ENCODE data around the gene PROSER2.

PROSER2 gene

GRCh38 chr10:11864727-11865126 is 41.6 kb downstream of the PROSER2 start:
- TF ChIP-seq FOXM1 (IDR thresholded peaks at IDR 0.05; ENCODE audit: borderline replicate concordance, low read depth) (no peak), MAX (IDR thresholded peaks at IDR 0.05) (no peak), YY1 (IDR thresholded peaks at IDR 0.05; ENCODE audit: low read depth) (no peak), EGR1 (IDR thresholded peaks at IDR 0.05) (no peak), CREB1 (IDR thresholded peaks at IDR 0.05; ENCODE audit: low read depth) (no peak), RAD21 (IDR thresholded peaks at IDR 0.05; ENCODE audit: low read depth) (no peak), EP300 (IDR thresholded peaks at IDR 0.05; ENCODE audit: borderline replicate concordance) (no peak), CEBPB (IDR thresholded peaks at IDR 0.05) (no peak), NFIC (IDR thresholded peaks at IDR 0.05) (no peak), TCF12 (IDR thresholded peaks at IDR 0.05; ENCODE audit: low read depth) (no peak), REST (IDR thresholded peaks at IDR 0.05; ENCODE audit: low read depth) (no peak), ZBTB7A (IDR thresholded peaks at IDR 0.05; ENCODE audit: low read depth) (no peak), TEAD4 (IDR thresholded peaks at IDR 0.05) (no peak)

- TF ChIP-seq TAF1 (IDR thresholded peaks at IDR 0.05; ENCODE audit: low read depth) = no peak
- TF ChIP-seq EGR1 (IDR thresholded peaks at IDR 0.05) = no peak
- no peak for TF ChIP-seq USF1 (IDR thresholded peaks at IDR 0.05)
- TF ChIP-seq YY1 (IDR thresholded peaks at IDR 0.05; ENCODE audit: low read depth) = no peak
- no peak for TF ChIP-seq CEBPB (IDR thresholded peaks at IDR 0.05)
- TF ChIP-seq TEAD4 (IDR thresholded peaks at IDR 0.05) = no peak
- TF ChIP-seq TCF12 (IDR thresholded peaks at IDR 0.05; ENCODE audit: low read depth) = no peak
- no peak for TF ChIP-seq NFIC (IDR thresholded peaks at IDR 0.05)
- TF ChIP-seq FOXM1 (IDR thresholded peaks at IDR 0.05; ENCODE audit: borderline replicate concordance, low read depth) = no peak
- no peak for TF ChIP-seq REST (IDR thresholded peaks at IDR 0.05; ENCODE audit: low read depth)
- TF ChIP-seq MAX (IDR thresholded peaks at IDR 0.05) = no peak
Observed at GRCh38 chr10:11865561-11865960, 42.4 kb downstream of the PROSER2 start.

GRCh38 chr10:11866199-11866925 is 43.2 kb downstream of the PROSER2 start:
- TF ChIP-seq NFIC (IDR thresholded peaks at IDR 0.05) = no peak
- no peak for TF ChIP-seq USF1 (IDR thresholded peaks at IDR 0.05)
- no peak for TF ChIP-seq EGR1 (IDR thresholded peaks at IDR 0.05)
- TF ChIP-seq ZBTB7A (IDR thresholded peaks at IDR 0.05; ENCODE audit: low read depth) = no peak
- TF ChIP-seq TAF1 (IDR thresholded peaks at IDR 0.05; ENCODE audit: low read depth) = no peak
- TF ChIP-seq EP300 (IDR thresholded peaks at IDR 0.05; ENCODE audit: borderline replicate concordance) = no peak
- TF ChIP-seq FOXM1 (IDR thresholded peaks at IDR 0.05; ENCODE audit: borderline replicate concordance, low read depth) = no peak
- TF ChIP-seq MAX (IDR thresholded peaks at IDR 0.05) = no peak
- no peak for TF ChIP-seq TEAD4 (IDR thresholded peaks at IDR 0.05)
- no peak for TF ChIP-seq YY1 (IDR thresholded peaks at IDR 0.05; ENCODE audit: low read depth)
- no peak for TF ChIP-seq TCF12 (IDR thresholded peaks at IDR 0.05; ENCODE audit: low read depth)
- no peak for TF ChIP-seq RAD21 (IDR thresholded peaks at IDR 0.05; ENCODE audit: low read depth)

- TF ChIP-seq YY1 (IDR thresholded peaks at IDR 0.05; ENCODE audit: low read depth) = no peak
- TF ChIP-seq EP300 (IDR thresholded peaks at IDR 0.05; ENCODE audit: borderline replicate concordance) = no peak
- no peak for TF ChIP-seq TEAD4 (IDR thresholded peaks at IDR 0.05)
- TF ChIP-seq NFIC (IDR thresholded peaks at IDR 0.05) = no peak
- TF ChIP-seq CEBPB (IDR thresholded peaks at IDR 0.05) = no peak
- TF ChIP-seq REST (IDR thresholded peaks at IDR 0.05; ENCODE audit: low read depth) = no peak
- no peak for TF ChIP-seq EGR1 (IDR thresholded peaks at IDR 0.05)
- TF ChIP-seq MAX (IDR thresholded peaks at IDR 0.05) = no peak
- TF ChIP-seq CREB1 (IDR thresholded peaks at IDR 0.05; ENCODE audit: low read depth) = no peak
- no peak for TF ChIP-seq RAD21 (IDR thresholded peaks at IDR 0.05; ENCODE audit: low read depth)
Observed at GRCh38 chr10:11869219-11869618, 46.1 kb downstream of the PROSER2 start.
